Measurements from ENCODE around the gene NOG.
A peak's percentile ranks its signal among the peaks of the same experiment; 100 is the strongest.

NOG gene

DNA sequence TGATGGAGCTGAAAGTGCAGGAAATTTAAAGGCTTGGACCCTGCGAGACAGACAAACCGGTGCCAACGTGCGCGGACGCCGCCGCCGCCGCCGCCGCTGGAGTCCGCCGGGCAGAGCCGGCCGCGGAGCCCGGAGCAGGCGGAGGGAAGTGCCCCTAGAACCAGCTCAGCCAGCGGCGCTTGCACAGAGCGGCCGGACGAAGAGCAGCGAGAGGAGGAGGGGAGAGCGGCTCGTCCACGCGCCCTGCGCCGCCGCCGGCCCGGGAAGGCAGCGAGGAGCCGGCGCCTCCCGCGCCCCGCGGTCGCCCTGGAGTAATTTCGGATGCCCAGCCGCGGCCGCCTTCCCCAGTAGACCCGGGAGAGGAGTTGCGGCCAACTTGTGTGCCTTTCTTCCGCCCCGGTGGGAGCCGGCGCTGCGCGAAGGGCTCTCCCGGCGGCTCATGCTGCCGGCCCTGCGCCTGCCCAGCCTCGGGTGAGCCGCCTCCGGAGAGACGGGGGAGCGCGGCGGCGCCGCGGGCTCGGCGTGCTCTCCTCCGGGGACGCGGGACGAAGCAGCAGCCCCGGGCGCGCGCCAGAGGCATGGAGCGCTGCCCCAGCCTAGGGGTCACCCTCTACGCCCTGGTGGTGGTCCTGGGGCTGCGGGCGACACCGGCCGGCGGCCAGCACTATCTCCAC is at the start of gene NOG:
Gene NOG, plus strand, starts transcription at position 54 of the 674 bp plus-strand sequence. Its CDS starts 525 bp downstream, at position 579.
- DNase-seq: peak; percentile 71

GRCh38 chr17:56545106-56545505 is 48.4 kb upstream of the NOG start:
- DNase-seq: no peak

GRCh38 chr17:56545930-56546329 is 47.6 kb upstream of the NOG start:
- no peak for DNase-seq

DNA sequence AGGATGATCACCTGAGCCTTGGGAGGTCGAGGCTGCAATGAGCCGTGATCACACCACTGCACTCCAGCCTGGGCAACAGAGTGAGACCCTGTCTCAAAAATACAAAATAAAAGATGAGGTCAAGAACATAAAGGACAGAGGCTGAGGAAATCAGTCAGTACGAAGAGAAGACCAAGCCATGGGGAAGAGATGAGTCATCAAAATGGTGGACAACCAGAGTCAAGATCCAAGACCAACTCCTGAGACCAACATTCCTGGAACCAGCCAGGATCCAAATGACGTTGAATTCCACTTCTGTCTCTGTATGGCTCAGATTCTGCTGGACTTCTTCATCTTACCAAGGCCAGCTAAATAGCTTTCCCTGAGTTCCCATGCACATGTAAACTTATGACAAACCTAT is 44.8 kb upstream of the NOG start:
- DNase-seq: no peak

GRCh38 chr17:56549501-56549900 is 44.0 kb upstream of the NOG start:
- DNase-seq: no peak

GRCh38 chr17:56557682-56558081 is 35.8 kb upstream of the NOG start:
- no peak for DNase-seq

- no peak for DNase-seq
These were observed 35.4 kb upstream of the NOG start for GRCh38 chr17:56558088-56558487.

DNA sequence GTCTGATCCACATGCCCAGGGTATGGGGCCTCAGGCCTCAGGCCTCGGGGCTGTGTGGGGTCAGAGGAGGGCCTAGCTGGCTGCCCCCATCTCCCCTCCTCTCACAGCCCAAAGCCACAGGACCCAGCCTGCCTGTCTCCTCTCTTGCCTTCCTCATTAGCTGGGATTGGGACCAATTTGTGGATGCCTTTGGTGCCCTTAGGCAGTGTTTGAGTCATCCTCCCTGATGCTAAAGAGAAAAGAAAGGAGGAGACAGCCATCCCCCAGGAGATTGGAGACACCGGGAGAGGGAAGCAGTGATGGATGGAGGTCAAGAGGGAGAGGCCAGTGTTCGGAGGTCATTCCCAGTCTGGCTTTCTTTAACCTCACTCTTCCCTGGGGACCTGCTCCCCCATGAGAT is 23.3 kb upstream of the NOG start:
- no peak for DNase-seq

DNA sequence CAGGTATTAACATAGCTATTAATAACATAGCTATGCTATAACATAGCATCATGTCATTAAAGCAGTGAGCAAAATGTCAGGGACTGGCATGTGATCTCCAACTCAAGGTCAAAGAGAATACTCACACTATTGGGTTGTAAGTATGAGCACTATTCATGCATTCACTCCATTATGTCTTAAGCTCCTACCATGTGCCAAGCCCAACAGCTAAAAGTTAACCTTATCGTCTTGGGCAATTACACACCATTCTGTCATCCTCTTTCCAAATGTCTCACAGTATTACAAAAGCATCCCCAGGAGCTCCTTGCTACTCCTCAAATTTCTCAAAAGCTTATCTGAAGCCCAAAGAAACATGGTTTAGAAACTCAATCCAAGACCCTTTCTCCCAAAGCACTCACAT is 22.0 kb upstream of the NOG start:
- DNase-seq: no peak

- DNase-seq: no peak
These were observed 16.2 kb upstream of the NOG start for GRCh38 chr17:56577190-56577842.

DNA sequence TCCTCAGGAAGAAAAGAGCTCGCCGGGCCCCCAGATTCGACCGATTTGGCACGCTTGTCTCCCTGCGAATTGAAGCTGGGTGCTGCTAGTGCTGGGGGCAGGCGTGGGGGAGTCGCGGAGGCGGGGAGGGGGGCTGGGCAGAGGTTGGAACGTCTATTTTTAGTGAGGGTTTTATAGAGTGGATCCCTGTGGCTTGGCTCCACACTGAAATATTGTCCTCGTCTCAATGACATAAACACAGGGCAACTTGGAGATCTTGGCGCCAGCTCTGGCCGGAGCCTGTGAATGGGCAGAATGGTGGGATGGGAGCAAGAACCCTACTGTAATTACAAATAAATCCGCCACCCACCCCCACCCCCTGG is 15.7 kb upstream of the NOG start:
- DNase-seq: no peak

DNA sequence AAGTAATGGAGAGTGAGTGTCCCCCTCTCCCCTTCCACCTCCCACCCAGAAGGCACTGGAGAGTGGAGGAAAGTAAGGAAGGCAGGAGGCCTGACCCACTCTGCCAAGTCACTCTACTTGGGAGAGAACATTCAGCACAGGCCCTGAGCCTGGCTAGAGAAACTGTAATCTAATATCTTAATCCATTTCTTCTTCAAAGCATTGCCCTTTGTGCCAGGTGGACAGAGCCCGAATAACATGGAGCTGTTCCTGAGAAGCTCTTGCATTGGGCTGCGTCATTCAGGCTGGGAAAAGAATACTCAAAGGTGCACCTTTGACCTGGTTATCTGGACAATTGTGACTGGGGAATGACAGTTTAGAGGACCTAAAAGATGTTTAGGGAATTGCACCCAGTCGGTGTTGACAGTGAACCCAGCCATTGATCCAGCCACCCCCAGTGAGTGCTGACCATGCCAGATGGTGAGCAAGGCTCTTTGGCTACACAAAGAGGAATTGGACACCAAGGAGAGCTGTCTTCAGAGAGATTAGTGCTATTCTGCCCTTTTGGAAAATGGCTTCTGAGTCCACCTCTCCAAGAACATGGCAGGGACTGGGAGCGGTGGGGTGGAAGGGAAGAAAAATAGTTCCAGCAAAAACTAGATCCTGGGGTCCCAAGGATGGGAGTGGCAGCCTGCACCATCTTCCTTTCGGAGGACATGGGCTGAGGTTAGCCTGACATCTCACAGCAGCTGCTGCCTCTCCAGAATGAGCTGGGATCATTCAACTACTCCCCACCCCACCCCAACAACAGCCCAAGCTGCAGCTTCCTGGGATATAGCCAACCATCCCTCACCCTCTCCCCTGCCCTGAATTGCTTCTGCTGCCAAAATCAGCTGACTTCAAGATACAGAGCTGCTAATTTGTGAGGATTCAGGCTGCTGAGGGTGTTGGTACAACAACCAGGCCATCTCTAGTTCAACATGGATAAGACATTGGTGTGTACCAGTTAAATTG is 11.6 kb upstream of the NOG start:
- DNase-seq: no peak

GRCh38 chr17:56583772-56584171 is 9.7 kb upstream of the NOG start:
- no peak for DNase-seq

GRCh38 chr17:56587298-56587697 is 6.2 kb upstream of the NOG start:
- DNase-seq: no peak

GRCh38 chr17:56592487-56593085 is 913 bp upstream of the NOG start:
- DNase-seq: peak; percentile 70

DNA sequence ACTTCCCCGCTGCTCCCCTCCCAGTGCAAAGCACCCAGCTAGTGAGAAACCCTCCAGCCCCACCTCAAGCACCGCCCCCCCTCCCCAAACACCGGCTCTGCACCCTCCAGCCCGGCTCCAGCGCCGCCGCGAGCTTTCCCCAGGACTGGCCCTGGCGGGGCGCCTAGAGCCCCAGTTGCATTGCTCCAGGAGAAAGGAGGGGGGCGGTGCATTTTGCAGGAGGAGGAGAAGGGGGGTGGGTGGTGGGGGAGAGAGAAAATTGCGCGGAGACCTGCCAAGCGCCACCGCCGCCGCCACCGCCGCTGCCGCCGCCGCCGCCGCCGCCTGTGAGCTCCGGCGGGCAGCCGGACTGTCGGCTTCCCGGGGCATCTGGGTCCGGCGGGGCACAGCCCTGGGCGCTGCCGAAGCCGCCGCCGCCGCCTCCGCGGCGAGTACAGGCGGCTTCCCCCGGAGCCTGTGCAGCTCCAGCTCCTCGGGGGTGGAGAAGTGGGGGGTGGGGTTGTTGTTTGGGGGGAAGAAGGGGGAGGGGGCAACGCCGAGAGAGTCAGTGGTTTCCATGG is 333 bp upstream of the NOG start:
- peak; percentile 80 for DNase-seq

DNA sequence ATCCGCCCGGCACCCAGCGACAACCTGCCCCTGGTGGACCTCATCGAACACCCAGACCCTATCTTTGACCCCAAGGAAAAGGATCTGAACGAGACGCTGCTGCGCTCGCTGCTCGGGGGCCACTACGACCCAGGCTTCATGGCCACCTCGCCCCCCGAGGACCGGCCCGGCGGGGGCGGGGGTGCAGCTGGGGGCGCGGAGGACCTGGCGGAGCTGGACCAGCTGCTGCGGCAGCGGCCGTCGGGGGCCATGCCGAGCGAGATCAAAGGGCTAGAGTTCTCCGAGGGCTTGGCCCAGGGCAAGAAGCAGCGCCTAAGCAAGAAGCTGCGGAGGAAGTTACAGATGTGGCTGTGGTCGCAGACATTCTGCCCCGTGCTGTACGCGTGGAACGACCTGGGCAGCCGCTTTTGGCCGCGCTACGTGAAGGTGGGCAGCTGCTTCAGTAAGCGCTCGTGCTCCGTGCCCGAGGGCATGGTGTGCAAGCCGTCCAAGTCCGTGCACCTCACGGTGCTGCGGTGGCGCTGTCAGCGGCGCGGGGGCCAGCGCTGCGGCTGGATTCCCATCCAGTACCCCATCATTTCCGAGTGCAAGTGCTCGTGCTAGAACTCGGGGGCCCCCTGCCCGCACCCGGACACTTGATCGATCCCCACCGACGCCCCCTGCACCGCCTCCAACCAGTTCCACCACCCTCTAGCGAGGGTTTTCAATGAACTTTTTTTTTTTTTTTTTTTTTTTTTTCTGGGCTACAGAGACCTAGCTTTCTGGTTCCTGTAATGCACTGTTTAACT is 1.0 kb downstream of the NOG start:
- peak; percentile 42 for DNase-seq

GRCh38 chr17:56595108-56595418 is 1.6 kb downstream of the NOG start:
- DNase-seq: no peak

DNA sequence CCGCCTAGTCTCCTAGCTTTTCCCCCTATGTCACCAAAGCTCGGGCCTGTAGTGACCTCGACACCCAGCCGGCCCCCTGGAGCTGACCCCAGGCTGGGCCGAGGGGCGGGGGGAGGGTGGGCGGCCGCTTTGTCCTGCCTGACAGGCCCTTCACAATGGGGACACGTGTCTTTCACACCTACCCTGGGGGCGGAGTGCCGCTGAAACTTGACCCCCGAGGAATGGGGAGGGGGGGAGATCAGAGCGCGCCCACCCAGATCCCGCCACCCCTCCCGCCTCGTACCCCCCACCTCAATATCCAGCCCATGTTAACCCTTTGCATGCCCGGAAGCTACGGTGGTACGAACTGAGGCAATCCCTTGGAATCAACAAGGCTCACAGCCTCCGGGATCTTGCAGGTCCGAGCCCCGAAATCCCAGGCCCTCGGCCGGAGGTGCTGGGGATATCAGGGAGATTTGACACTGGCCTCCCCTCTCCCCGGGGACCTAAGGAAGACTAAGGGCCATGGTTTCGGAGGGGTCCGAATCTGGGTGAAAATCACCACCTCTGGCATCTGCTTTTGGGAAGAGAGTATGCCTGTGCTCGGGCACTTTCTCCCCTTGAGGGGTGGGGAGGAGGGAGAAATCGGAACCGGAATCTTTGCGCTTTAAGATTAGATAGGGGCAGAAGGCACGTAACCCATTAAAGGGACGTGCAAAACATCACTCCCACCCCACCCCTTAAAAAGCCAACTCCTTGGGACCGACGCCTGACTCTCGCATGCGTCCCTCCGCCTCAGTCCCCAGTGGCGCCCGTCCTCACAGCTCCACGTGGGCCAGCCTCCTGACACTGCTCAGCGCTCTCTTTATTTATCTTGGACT is 2.6 kb downstream of the NOG start:
- DNase-seq: peak; percentile 17

GRCh38 chr17:56596691-56597494 is 3.4 kb downstream of the NOG start:
- no peak for DNase-seq
